Umbilical cord (tissue), 2 donors: ENCODE data around the gene CDH26. TPM values are rescaled to one million over a fixed set of nuclear protein-coding genes. Genes with fewer than 3 reads are reported as not detected.

Experiments used
- DNase-seq: peaks from one replicate; pipeline ENCODE4 v3.0.0-alpha.2; 2015; ENCODE audit warnings: low spot score
- total RNA-seq: library from RNA; depleted of rRNA; stranded (reverse); fragments of >200 nt; gene quantifications from one replicate; pipeline ENCODE4 v1.2.3, GENCODE V29; 2014; ENCODE audit warnings: low replicate concordance; ENCODE audit not compliant: insufficient read depth

CDH26 gene
- total RNA-seq, 1 donor from 2014 or later, result 7.9 TPM

GRCh38 chr20:60060593-60060992, 102.4 kb downstream of the CDH26 start:
- no peak for DNase-seq

GRCh38 chr20:60062431-60063047, 104.3 kb downstream of the CDH26 start:
- peak; percentile 48 for DNase-seq

- peak; percentile 68 for DNase-seq
These were observed 104.8 kb downstream of the CDH26 start for GRCh38 chr20:60063048-60063451.

DNA sequence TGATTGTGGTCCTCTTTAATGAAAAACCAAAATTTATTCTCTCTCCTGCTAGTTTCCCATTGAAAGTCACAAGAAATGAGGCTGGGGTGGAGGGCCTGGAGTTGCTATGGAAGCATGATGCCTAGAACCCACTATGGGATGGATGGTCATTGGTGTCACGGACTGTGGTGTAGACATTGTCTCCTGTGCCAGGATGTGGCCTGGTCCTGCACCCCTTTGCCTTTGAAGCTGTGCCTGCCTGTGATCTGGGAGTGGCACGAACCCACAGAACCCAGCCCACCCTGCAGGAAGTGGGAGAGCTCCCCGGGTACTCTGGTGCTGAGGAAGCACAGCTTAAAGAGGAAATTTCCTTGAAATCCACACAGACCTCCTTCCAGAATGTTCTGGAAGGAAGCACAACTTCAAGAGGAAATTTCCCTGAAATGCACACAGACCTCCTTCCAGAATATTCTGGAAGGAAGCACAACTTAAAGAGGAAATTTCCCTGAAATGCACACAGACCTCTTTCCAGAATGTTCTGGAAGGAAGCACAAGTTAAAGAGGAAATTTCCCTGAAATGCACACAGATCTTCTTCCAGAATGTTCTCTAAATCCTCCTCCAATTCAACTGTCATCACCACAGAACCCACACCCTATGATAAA, 105.6 kb downstream of the CDH26 start:
- no peak for DNase-seq

Other genes with a start within 250 kb of the CDH26 start
- gene SYCP2, start 24.8 kb upstream of the CDH26 start, total RNA-seq, result 13.2 TPM
- gene PPP1R3D, start 18.1 kb upstream of the CDH26 start, total RNA-seq, result 8.4 TPM
- 7.7 TPM for gene FAM217B, start 18.0 kb upstream of the CDH26 start, total RNA-seq